Measurements from ENCODE around the gene SMIM45.

- no peak for TF ChIP-seq MXD4 (CRISPR knock-in tag; IDR thresholded peaks at IDR 0.05; ENCODE audit: borderline replicate concordance)
- TF ChIP-seq CTCF (IDR thresholded peaks at IDR 0.05) = no peak
- TF ChIP-seq SMAD3 (CRISPR knock-in tag; IDR thresholded peaks at IDR 0.05; ENCODE audit: borderline replicate concordance) = no peak
- TF ChIP-seq ZNF281 (CRISPR knock-in tag; IDR thresholded peaks at IDR 0.05) = no peak
Observed at GRCh38 chr22:41913842-41914534, 38.0 kb upstream of the SMIM45 start.
